ENCODE results near the gene ABHD17A.

ABHD17A gene

DNA sequence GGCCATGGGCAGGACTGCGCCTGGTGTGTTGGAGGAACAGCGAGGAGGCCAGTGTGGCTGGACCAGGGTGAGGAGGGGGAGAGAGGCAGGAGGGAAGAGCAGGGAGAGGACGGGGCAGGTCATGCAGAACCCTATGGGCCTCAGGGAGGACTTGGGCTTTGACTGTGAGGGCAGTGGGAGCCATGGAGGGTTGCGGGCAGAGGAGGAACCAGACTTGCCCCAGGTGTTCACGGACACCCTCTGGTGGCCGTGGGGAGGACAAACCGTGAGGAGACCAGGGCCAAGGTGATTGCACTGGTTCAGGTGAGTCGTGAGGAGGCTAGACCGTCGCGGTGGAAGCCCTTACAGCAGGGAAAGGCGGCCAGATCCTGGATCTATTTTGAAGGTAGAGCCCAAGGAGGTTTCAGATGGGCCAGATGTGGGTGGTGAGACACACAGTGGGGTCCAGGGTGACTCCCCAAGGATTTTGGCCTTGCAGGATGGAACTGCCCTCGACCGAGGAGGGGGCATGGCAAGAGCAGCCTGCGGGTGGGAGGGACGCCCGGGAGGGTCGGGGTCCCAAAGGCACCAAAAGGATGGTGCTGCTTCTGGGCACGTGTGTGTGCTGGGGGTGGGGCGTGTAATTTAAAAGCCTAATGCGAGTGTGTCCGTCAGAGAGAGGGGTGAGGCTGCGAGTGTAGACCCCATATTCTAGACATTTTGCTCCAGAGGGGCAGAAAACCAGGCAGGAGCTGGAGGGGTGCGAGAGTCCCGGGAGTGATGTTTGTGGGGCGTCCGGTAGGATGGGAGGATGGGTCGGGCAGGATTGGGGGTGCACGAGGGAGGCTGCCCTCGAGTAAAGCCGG is 34.3 kb downstream of the ABHD17A start:
- Histone ChIP-seq H3K4me3 (ENCODE audit: low read length) (no peak overlapping the region), H3K27me3 (ENCODE audit: control insufficient read depth, insufficient read depth, low read length) (no peaks in the 10 kb centered on the region), H3K27ac (ENCODE audit: low read depth, low read length) (no peak overlapping the region), H3K4me1 (ENCODE audit: control insufficient read depth, insufficient read depth, low read length) (peaks cover 19% of the 10 kb centered on the region), H3K36me3 (ENCODE audit: control insufficient read depth, insufficient read depth, low read length) (no peaks in the 10 kb centered on the region), H3K9ac (ENCODE audit: low read length) (no peak overlapping the region)

DNA sequence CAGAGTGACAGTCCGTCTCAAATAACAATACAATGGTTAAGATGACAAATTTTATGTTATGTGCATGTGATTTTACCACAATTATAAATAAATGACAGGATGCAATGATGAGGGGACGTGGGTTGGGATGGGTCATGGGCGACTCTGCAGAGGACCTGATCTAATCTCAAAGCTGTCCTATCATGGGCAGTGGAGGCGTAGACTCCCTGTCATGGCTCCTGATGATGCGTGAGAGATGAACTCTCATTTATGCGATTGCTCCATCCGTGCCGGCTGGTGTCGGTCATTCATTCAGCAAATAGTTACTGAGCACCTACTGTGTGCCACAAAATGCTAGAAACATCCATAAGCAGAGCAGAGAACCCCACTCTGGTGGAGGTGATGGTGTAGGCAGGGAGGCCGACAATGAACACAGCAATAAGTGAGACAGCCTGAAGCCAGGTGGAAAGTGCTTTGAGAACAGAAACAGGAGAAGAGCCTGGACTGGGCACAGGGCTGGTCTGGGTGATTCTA is 35.4 kb downstream of the ABHD17A start:
- Histone ChIP-seq H3K4me1 (ENCODE audit: control insufficient read depth, insufficient read depth, low read length) (peaks cover 16% of the 10 kb centered on the region), H3K36me3 (ENCODE audit: control insufficient read depth, insufficient read depth, low read length) (no peaks in the 10 kb centered on the region), H3K9ac (ENCODE audit: low read length) (no peak overlapping the region), H3K4me3 (ENCODE audit: low read length) (no peak overlapping the region), H3K27me3 (ENCODE audit: control insufficient read depth, insufficient read depth, low read length) (no peaks in the 10 kb centered on the region), H3K27ac (ENCODE audit: low read depth, low read length) (no peak overlapping the region)

- H3K4me3 ChIP-seq (ENCODE audit: low read length), result no peak overlapping the region
Measured at GRCh38 chr19:1849132-1849474, 36.2 kb downstream of the ABHD17A start.

GRCh38 chr19:1848399-1849131 is 36.7 kb downstream of the ABHD17A start, which contains the start of gene REXO1:
REXO1 (minus strand) TSS chr19:1848483; CDS start chr19:1848358, 125 bp downstream.
- Histone ChIP-seq H3K9ac (ENCODE audit: low read length) (peak within 1 kb of the TSS; percentile 71), H3K4me1 (ENCODE audit: control insufficient read depth, insufficient read depth, low read length) (peaks cover 13% of the 10 kb centered on the region), H3K27me3 (ENCODE audit: control insufficient read depth, insufficient read depth, low read length) (no peaks in the 10 kb centered on the region), H3K36me3 (ENCODE audit: control insufficient read depth, insufficient read depth, low read length) (no peaks in the 10 kb centered on the region), H3K27ac (ENCODE audit: low read depth, low read length) (peak within 1 kb of the TSS; percentile 99), H3K4me3 (ENCODE audit: low read length) (peak within 1 kb of the TSS; percentile 92)

More at GRCh38 chr19:1849132-1849474, 36.2 kb downstream of the ABHD17A start:
- peaks cover 15% of the 10 kb centered on the region for H3K4me1 ChIP-seq (ENCODE audit: control insufficient read depth, insufficient read depth, low read length)
- H3K9ac ChIP-seq (ENCODE audit: low read length), result no peak overlapping the region
- H3K36me3 ChIP-seq (ENCODE audit: control insufficient read depth, insufficient read depth, low read length), result no peaks in the 10 kb centered on the region
- no peak overlapping the region for H3K27ac ChIP-seq (ENCODE audit: low read depth, low read length)
- H3K27me3 ChIP-seq (ENCODE audit: control insufficient read depth, insufficient read depth, low read length), result no peaks in the 10 kb centered on the region

- Histone ChIP-seq H3K27ac (ENCODE audit: low read depth, low read length) (peak overlapping the region; percentile 99), H3K4me1 (ENCODE audit: control insufficient read depth, insufficient read depth, low read length) (peaks cover 11% of the 10 kb centered on the region), H3K9ac (ENCODE audit: low read length) (peak overlapping the region; percentile 71), H3K27me3 (ENCODE audit: control insufficient read depth, insufficient read depth, low read length) (no peaks in the 10 kb centered on the region), H3K36me3 (ENCODE audit: control insufficient read depth, insufficient read depth, low read length) (no peaks in the 10 kb centered on the region), H3K4me3 (ENCODE audit: low read length) (peak overlapping the region; percentile 92)
Measured at GRCh38 chr19:1847684-1848398, 37.5 kb downstream of the ABHD17A start.

- Histone ChIP-seq H3K27me3 (ENCODE audit: control insufficient read depth, insufficient read depth, low read length) (no peaks in the 10 kb centered on the region), H3K36me3 (ENCODE audit: control insufficient read depth, insufficient read depth, low read length) (no peaks in the 10 kb centered on the region), H3K27ac (ENCODE audit: low read depth, low read length) (no peak overlapping the region), H3K4me1 (ENCODE audit: control insufficient read depth, insufficient read depth, low read length) (peaks cover 11% of the 10 kb centered on the region), H3K9ac (ENCODE audit: low read length) (peak overlapping the region; percentile 35), H3K4me3 (ENCODE audit: low read length) (peak overlapping the region; percentile 92)
Measured at GRCh38 chr19:1847348-1847683, 38.0 kb downstream of the ABHD17A start.

GRCh38 chr19:1846517-1847204 is 38.6 kb downstream of the ABHD17A start:
- H3K4me1 ChIP-seq (ENCODE audit: control insufficient read depth, insufficient read depth, low read length), result peaks cover 11% of the 10 kb centered on the region
- H3K27ac ChIP-seq (ENCODE audit: low read depth, low read length), result no peak overlapping the region

GRCh38 chr19:1845642-1846041 is 39.7 kb downstream of the ABHD17A start:
- H3K27me3 ChIP-seq (ENCODE audit: control insufficient read depth, insufficient read depth, low read length), result no peaks in the 10 kb centered on the region
- no peaks in the 10 kb centered on the region for H3K36me3 ChIP-seq (ENCODE audit: control insufficient read depth, insufficient read depth, low read length)
- no peak overlapping the region for H3K27ac ChIP-seq (ENCODE audit: low read depth, low read length)
- H3K4me3 ChIP-seq (ENCODE audit: low read length), result no peak overlapping the region
- H3K4me1 ChIP-seq (ENCODE audit: control insufficient read depth, insufficient read depth, low read length), result peaks cover 11% of the 10 kb centered on the region
- no peak overlapping the region for H3K9ac ChIP-seq (ENCODE audit: low read length)

More at GRCh38 chr19:1846517-1847204, 38.6 kb downstream of the ABHD17A start:
- Histone ChIP-seq H3K36me3 (ENCODE audit: control insufficient read depth, insufficient read depth, low read length) (no peaks in the 10 kb centered on the region), H3K9ac (ENCODE audit: low read length) (no peak overlapping the region), H3K4me3 (ENCODE audit: low read length) (peak overlapping the region; percentile 92), H3K27me3 (ENCODE audit: control insufficient read depth, insufficient read depth, low read length) (no peaks in the 10 kb centered on the region)

DNA sequence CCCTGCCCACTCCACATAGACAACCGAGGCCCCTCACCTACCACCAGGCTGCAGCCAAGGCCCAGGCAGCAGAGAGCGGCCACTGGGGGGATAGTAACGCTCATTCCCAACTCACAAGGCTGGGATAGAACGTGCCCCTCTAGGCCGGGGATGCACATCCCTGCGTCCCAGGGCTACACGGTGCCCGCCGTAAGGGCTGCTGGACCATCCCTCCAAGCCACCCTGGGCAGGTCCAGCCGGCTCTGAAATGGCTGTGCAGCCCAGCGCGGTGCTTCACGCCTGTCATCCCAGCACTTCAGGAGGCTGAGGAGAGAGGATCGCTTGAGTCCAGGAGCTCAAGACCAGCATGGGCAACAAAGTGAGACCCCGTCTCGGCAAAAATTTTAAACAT is 40.2 kb downstream of the ABHD17A start:
- Histone ChIP-seq H3K9ac (ENCODE audit: low read length) (no peak overlapping the region), H3K27me3 (ENCODE audit: control insufficient read depth, insufficient read depth, low read length) (no peaks in the 10 kb centered on the region), H3K4me1 (ENCODE audit: control insufficient read depth, insufficient read depth, low read length) (peaks cover 11% of the 10 kb centered on the region), H3K27ac (ENCODE audit: low read depth, low read length) (no peak overlapping the region), H3K36me3 (ENCODE audit: control insufficient read depth, insufficient read depth, low read length) (no peaks in the 10 kb centered on the region), H3K4me3 (ENCODE audit: low read length) (no peak overlapping the region)

- Histone ChIP-seq H3K4me1 (ENCODE audit: control insufficient read depth, insufficient read depth, low read length) (peaks cover 11% of the 10 kb centered on the region), H3K4me3 (ENCODE audit: low read length) (no peak overlapping the region), H3K27me3 (ENCODE audit: control insufficient read depth, insufficient read depth, low read length) (no peaks in the 10 kb centered on the region), H3K9ac (ENCODE audit: low read length) (no peak overlapping the region), H3K27ac (ENCODE audit: low read depth, low read length) (no peak overlapping the region), H3K36me3 (ENCODE audit: control insufficient read depth, insufficient read depth, low read length) (no peaks in the 10 kb centered on the region)
Measured at GRCh38 chr19:1844513-1845124, 40.7 kb downstream of the ABHD17A start.

- Histone ChIP-seq H3K36me3 (ENCODE audit: control insufficient read depth, insufficient read depth, low read length) (no peaks in the 10 kb centered on the region), H3K27me3 (ENCODE audit: control insufficient read depth, insufficient read depth, low read length) (no peaks in the 10 kb centered on the region), H3K27ac (ENCODE audit: low read depth, low read length) (no peak overlapping the region), H3K4me3 (ENCODE audit: low read length) (no peak overlapping the region), H3K4me1 (ENCODE audit: control insufficient read depth, insufficient read depth, low read length) (peaks cover 11% of the 10 kb centered on the region), H3K9ac (ENCODE audit: low read length) (no peak overlapping the region)
Measured at GRCh38 chr19:1843646-1844394, 41.5 kb downstream of the ABHD17A start.

Measured in rectal smooth muscle tissue (tissue), 1 donor.